ENCODE measurements around the gene ATP2C1. TPM values are rescaled to one million over a fixed set of nuclear protein-coding genes. Genes with fewer than 3 reads are reported as not detected.

Gene ATP2C1
- total and polyA plus RNA-seq, 4 donors: 41.4 to 126 (median 74.2) TPM

DNA sequence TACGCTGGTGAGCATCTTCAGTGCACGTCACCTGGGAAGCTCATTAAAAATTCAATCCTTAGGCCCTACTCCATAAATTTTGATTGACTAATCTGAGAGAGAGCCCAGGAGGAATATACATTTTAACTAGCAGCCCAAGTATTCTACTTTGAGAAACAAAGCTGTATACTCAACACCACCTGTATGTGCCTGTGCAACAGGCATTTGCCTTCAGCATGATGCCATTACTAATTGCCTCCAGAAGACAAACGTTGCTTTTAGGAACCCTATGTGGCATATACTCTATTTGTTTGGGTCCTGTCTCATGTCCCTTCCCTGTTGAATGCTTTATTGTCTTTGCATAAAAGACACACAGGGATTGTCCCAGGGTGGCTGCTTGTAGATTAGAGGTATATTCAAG, 125.1 kb downstream of the ATP2C1 start:
- peaks cover 0 to 25% (median 3%) of the 10 kb centered on the region in 5 donors for H3K4me1 ChIP-seq (ENCODE audit: control insufficient read depth in 5 of 5, insufficient read depth in 5 of 5, low read length in 5 of 5)
- no peak for ATAC-seq (ENCODE audit: insufficient read depth, low FRiP score)
- peaks cover 5 to 40% (median 16%) of the 10 kb centered on the region in 4 donors for H3K36me3 ChIP-seq (ENCODE audit: control insufficient read depth in 4 of 4, insufficient read depth in 4 of 4, low read length in 4 of 4)
- TF ChIP-seq, protein P1, sequence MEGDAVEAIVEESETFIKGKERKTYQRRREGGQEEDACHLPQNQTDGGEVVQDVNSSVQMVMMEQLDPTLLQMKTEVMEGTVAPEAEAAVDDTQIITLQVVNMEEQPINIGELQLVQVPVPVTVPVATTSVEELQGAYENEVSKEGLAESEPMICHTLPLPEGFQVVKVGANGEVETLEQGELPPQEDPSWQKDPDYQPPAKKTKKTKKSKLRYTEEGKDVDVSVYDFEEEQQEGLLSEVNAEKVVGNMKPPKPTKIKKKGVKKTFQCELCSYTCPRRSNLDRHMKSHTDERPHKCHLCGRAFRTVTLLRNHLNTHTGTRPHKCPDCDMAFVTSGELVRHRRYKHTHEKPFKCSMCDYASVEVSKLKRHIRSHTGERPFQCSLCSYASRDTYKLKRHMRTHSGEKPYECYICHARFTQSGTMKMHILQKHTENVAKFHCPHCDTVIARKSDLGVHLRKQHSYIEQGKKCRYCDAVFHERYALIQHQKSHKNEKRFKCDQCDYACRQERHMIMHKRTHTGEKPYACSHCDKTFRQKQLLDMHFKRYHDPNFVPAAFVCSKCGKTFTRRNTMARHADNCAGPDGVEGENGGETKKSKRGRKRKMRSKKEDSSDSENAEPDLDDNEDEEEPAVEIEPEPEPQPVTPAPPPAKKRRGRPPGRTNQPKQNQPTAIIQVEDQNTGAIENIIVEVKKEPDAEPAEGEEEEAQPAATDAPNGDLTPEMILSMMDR (IDR thresholded peaks at IDR 0.05; ENCODE audit: control extremely low read depth, extremely low read depth): no peak
- no peaks in the 10 kb centered on the region for H3K9me3 ChIP-seq (ENCODE audit: control insufficient read depth in 4 of 4, insufficient read depth in 3 of 4, low read length in 3 of 4)
- no peaks in the 10 kb centered on the region for H3K27me3 ChIP-seq (ENCODE audit: control insufficient read depth in 3 of 3, insufficient read depth in 3 of 3, low read length in 2 of 3)
- DNase-seq: no peak
- no peak overlapping the region for H3K27ac ChIP-seq (ENCODE audit: low read depth in 1 of 2, low read length in 1 of 2)
- no peak overlapping the region for H3K4me3 ChIP-seq
- no peak overlapping the region for H3K9ac ChIP-seq (ENCODE audit: insufficient read depth in 1 of 2, low read length in 2 of 2)
- 90 to 92% methylated on average over 3 of the region's 3 CpGs for WGBS, 2 donors

DNA sequence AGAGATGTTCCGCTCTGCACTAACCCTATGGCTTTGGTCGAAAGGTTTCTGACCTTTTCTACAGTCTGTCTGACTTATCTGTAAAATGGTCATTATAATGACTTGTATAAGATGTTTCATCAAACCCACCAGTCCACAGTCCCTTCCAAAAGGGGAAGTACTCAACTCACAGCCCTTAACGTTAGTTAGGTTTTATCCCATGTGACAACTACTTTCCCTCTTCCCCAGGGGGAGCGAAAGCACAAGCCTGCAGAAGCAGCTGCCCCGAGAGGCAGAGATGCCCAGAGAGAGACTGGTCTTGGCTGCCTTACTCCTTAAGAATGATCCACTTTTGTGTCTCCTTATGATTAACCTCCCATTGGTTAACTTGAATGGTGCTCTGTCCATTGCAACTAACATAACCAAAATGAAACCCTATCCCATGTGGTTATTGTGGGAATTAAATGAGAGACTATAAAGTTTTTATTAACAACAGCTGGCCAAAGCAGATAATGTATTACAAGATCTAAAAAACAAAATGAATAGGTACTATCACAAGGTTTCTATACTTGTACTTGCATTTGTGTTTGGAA, 126.3 kb downstream of the ATP2C1 start:
- Histone ChIP-seq H3K36me3 (ENCODE audit: control insufficient read depth in 4 of 4, insufficient read depth in 4 of 4, low read length in 4 of 4) (peaks cover 4 to 32% (median 15%) of the 10 kb centered on the region in 4 donors), H3K27me3 (ENCODE audit: control insufficient read depth in 3 of 3, insufficient read depth in 3 of 3, low read length in 2 of 3) (no peaks in the 10 kb centered on the region), H3K9me3 (ENCODE audit: control insufficient read depth in 4 of 4, insufficient read depth in 3 of 4, low read length in 3 of 4) (no peaks in the 10 kb centered on the region), H3K4me1 (ENCODE audit: control insufficient read depth in 5 of 5, insufficient read depth in 5 of 5, low read length in 5 of 5) (peaks cover 0 to 33% (median 3%) of the 10 kb centered on the region in 5 donors), H3K9ac (ENCODE audit: insufficient read depth in 1 of 2, low read length in 2 of 2) (no peak overlapping the region), H3K4me3 (no peak overlapping the region), H3K27ac (ENCODE audit: low read depth in 1 of 2, low read length in 1 of 2) (no peak overlapping the region)
- DNase-seq (no peak), ATAC-seq (ENCODE audit: insufficient read depth, low FRiP score) (no peak)
- WGBS, 2 donors: 47 to 63% methylated on average over 5 of the region's 5 CpGs
- TF ChIP-seq, protein P1 (IDR thresholded peaks at IDR 0.05; ENCODE audit: control extremely low read depth, extremely low read depth): no peak

DNA sequence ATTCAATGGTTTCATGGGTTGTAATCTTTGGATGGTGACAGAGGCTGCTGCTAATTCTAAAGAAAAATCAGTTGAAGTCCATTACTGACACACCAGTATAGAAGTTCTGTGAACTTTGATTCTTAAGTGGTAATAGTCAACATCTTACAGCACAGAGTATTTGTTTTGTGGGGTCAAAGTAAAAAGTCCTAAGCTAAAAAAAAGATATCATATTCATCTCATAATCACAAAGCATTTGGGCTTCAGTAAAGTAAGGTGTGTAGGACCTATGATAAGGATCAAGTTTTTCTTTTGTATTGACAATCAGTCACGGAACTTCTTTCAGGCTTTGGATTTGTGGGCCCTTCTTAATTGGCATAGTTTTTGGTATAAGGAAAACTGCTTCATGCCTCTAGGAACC, 131.7 kb downstream of the ATP2C1 start:
- peaks cover 0 to 7% (median 5%) of the 10 kb centered on the region in 4 donors for H3K36me3 ChIP-seq (ENCODE audit: control insufficient read depth in 4 of 4, insufficient read depth in 4 of 4, low read length in 4 of 4)
- H3K27ac ChIP-seq (ENCODE audit: low read depth in 1 of 2, low read length in 1 of 2): no peak overlapping the region
- no peak overlapping the region for H3K4me3 ChIP-seq
- WGBS, 2 donors: 79 to 81% methylated on average over 1 of the region's 1 CpG
- DNase-seq: no peak
- no peaks in the 10 kb centered on the region for H3K27me3 ChIP-seq (ENCODE audit: control insufficient read depth in 3 of 3, insufficient read depth in 3 of 3, low read length in 2 of 3)
- peaks cover 0 to 30% (median 7%) of the 10 kb centered on the region in 5 donors for H3K4me1 ChIP-seq (ENCODE audit: control insufficient read depth in 5 of 5, insufficient read depth in 5 of 5, low read length in 5 of 5)
- ATAC-seq (ENCODE audit: insufficient read depth, low FRiP score): no peak
- no peak overlapping the region for H3K9ac ChIP-seq (ENCODE audit: insufficient read depth in 1 of 2, low read length in 2 of 2)
- no peaks in the 10 kb centered on the region for H3K9me3 ChIP-seq (ENCODE audit: control insufficient read depth in 4 of 4, insufficient read depth in 3 of 4, low read length in 3 of 4)
- TF ChIP-seq, protein P1 (IDR thresholded peaks at IDR 0.05; ENCODE audit: control extremely low read depth, extremely low read depth): no peak

All from lung (tissue), 12 donors.